IMR-90 (cell line): ENCODE data around the gene LEP.

Experiments used
- BHLHE40 ChIP-seq: fragments of 150-350 bp; IDR thresholded peaks from 2 replicates; pipeline ENCODE4 v1.6.1; 2016; ENCODE audit warnings: mild to moderate bottlenecking, low read depth, low read length
- CEBPB ChIP-seq: IDR thresholded peaks from 2 replicates; pipeline ENCODE4 v1.6.1; 2012; ENCODE audit warnings: low read depth, low read length, improper control_type of control experiment
- CTCF ChIP-seq: conservative IDR thresholded peaks from 2 replicates; pipeline ENCODE4 v1.5.1; 2012; ENCODE audit warnings: mild to moderate bottlenecking, low read depth, low read length, improper control_type of control experiment
- ELK1 ChIP-seq: fragments of 150-350 bp; IDR thresholded peaks from 2 replicates; pipeline ENCODE4 v1.6.1; 2016; ENCODE audit warnings: low read depth, mild to moderate bottlenecking, low read length, moderate library complexity, borderline replicate concordance
- MAFK ChIP-seq: IDR thresholded peaks from 2 replicates; pipeline ENCODE4 v1.6.1; 2012; ENCODE audit warnings: low read depth, low read length, improper control_type of control experiment
- MAZ ChIP-seq: IDR thresholded peaks from 2 replicates; pipeline ENCODE4 v1.6.1; 2012; ENCODE audit warnings: low read depth, mild to moderate bottlenecking, low read length, improper control_type of control experiment, moderate library complexity, borderline replicate concordance
- MXI1 ChIP-seq: IDR thresholded peaks from 2 replicates; pipeline ENCODE4 v1.6.1; 2012; ENCODE audit warnings: low read depth, mild to moderate bottlenecking, low read length, moderate library complexity, borderline replicate concordance
- NFE2L2 ChIP-seq: fragments of 150-350 bp; IDR thresholded peaks from 2 replicates; pipeline ENCODE4 v1.6.1; 2016; ENCODE audit warnings: low read depth, mild to moderate bottlenecking, low read length
- POLR2A ChIP-seq: IDR thresholded peaks from 2 replicates; pipeline ENCODE4 v1.6.1; 2012; ENCODE audit warnings: mild to moderate bottlenecking, low read depth, low read length
- RAD21 ChIP-seq: IDR thresholded peaks from 2 replicates; pipeline ENCODE4 v1.6.1; 2012; ENCODE audit warnings: low read length, improper control_type of control experiment
- RCOR1 ChIP-seq: IDR thresholded peaks from 2 replicates; pipeline ENCODE4 v1.6.1; 2012; ENCODE audit warnings: mild to moderate bottlenecking, low read length, improper control_type of control experiment; ENCODE audit not compliant: insufficient replicate concordance
- RFX5 ChIP-seq: IDR thresholded peaks from 2 replicates; pipeline ENCODE4 v1.8.0; 2012; ENCODE audit warnings: low read depth, mild to moderate bottlenecking, low read length, moderate library complexity
- SMC3 ChIP-seq: fragments of 150-350 bp; IDR thresholded peaks from 2 replicates; pipeline ENCODE4 v1.6.1; 2016; ENCODE audit warnings: low read depth, mild to moderate bottlenecking, antibody characterized with exemption, low read length, moderate library complexity
- USF2 ChIP-seq: fragments of 150-350 bp; IDR thresholded peaks from 2 replicates; pipeline ENCODE4 v1.6.1; 2017; ENCODE audit warnings: mild to moderate bottlenecking, antibody characterized with exemption, low read length, low read depth

- TF ChIP-seq CTCF: no peak
- no peak for TF ChIP-seq POLR2A
- TF ChIP-seq SMC3: no peak
- no peak for TF ChIP-seq RAD21
- no peak for TF ChIP-seq BHLHE40
- TF ChIP-seq NFE2L2: no peak
- TF ChIP-seq RFX5: no peak
- TF ChIP-seq USF2: no peak
- TF ChIP-seq CEBPB: no peak
- TF ChIP-seq MAFK: no peak
- TF ChIP-seq MAZ: no peak
- TF ChIP-seq ELK1: no peak
- TF ChIP-seq RCOR1: no peak
- no peak for TF ChIP-seq MXI1
These were observed 2.2 kb downstream of the LEP start for GRCh38 chr7:128243273-128243672.
